Measurements from ENCODE around the gene TGIF1. TPM values are rescaled to one million over a fixed set of nuclear protein-coding genes. Genes with fewer than 3 reads are reported as not detected.
A peak's percentile ranks its signal among the peaks of the same experiment; 100 is the strongest.
"Not testable (repeated sequence)": the region's sequence is repeated elsewhere in the genome, so short reads cannot be mapped to it uniquely, and the experiment has no call there.

The TGIF1 gene
- total RNA-seq, 1 experiment from 2014 or later = 90.4 TPM

DNA sequence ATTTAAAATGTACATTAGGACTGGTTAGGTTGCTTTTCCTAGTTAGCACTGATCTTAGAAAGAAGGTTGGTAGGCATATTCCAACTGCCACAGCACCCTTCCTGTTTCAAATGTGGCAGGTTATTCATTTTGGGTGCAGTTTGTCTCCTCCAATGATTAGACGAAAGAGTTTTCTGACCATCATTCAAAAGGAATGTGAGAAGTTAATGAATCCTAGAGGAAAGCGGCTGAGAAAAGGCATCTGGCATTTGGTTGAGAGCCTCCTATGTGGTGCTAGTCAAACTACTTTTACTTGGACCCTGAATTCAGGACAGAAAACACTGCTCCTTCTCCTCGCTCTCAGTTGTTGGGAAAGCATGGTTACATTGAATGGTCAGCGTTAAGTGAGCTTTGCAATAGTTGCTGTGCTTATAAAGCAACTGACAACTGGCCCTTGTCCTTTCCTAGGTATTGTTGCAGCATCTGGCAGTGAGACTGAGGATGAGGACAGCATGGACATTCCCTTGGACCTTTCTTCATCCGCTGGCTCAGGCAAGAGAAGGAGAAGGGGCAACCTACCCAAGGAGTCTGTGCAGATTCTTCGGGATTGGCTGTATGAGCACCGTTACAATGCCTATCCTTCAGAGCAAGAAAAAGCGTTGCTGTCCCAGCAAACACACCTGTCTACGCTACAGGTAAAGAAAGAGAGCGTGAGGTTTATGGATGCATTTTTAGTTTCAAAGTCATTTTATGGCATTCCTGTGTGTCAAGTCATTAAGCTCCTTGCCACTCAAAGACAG, 6.1 kb downstream of the TGIF1 start:
- DNase-seq (ENCODE audit: low read depth) = peak; percentile 24

DNA sequence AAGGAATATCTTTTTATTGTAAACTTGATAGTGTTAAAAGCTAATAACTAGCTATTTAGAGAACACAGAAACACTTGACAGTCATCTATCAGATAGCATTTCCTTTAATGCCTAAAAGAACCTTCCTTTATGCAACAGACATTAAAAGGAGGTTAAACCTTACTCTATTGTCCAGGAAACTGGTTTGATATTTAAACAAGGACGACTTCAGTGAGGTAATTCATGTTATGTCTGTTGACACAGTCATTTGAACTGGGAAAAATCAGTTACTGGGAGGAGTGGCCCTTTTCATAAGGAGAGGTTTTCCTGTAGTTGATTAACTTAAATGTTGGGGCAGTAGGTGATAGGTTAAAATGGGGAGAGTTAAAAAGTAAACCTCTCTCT, 6.7 kb downstream of the TGIF1 start:
- DNase-seq (ENCODE audit: low read depth) = no peak

DNA sequence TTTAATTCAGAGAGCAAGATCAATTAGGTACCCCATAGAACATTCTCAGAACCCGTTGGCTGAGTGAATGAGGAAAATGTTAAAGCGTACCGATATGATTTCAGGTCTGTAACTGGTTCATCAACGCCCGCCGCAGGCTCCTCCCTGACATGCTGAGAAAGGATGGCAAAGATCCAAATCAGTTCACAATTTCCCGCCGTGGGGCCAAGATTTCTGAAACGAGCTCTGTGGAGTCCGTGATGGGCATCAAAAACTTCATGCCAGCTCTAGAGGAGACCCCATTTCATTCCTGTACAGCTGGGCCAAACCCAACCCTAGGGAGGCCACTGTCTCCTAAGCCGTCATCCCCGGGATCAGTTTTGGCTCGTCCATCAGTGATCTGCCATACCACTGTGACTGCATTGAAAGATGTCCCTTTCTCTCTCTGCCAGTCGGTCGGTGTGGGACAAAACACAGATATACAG, 7.3 kb downstream of the TGIF1 start:
- DNase-seq (ENCODE audit: low read depth) = no peak

DNA sequence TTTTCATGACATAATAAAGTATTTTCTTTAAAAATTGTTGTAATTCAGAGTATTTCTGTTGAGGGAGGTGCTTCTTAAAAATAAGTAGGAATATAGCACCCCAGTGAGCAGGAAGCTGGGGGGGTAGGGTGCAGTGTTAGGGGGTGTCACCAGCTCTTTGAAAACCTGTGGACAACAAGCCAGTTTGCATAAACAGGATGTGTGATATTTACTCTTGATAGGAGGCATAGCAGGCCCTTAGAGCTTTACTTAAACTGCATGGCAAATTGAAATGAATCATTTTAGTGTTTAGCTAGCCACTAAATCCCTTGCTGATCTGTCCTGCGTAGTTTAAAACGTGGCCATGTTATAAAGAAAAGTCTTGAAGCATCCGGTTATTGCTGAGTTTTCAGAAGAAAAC, 8.4 kb downstream of the TGIF1 start:
- peak; percentile 11 for DNase-seq (ENCODE audit: low read depth)

DNA sequence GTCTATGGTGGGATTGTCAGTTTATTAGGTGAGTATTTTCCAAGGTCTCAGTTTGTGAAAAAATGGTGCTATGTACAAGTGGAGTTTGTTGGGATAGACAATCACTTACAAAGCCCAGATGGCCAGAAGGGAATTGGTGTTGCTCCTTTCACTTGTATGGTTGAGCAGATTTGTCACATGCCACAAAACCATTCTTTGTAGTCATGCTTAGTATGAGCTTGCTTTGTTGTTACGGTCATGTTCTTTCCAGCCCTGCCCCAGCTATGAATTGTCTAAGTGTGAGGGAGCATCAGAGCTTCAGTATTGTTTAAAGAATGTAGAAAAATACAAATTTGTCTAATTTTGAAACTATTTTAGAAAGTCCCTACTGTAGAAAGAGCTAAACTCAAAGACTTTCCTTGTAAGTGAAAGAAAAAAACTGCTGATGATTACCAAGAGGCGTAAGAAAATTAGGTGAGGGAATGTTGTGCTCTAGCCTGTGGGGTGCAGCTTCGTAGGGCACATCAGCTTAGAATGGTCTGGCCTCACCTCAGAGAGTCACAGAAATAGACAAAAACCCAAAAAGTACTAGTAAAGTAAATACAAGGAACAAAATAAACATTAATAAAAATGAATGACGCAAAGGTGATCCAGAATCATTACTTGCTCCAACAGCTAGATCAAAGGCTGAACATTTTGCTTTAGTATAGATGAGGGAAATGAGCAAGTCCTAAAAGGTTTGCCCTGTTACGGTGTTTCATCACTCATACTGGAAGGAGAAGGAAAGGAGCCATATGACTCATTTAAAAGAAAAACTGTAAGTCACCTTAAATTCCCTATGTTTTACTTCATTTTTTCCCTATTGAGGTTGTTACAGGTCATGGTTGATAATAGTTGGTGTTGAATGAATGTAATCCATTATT, 9.2 kb downstream of the TGIF1 start:
- DNase-seq (ENCODE audit: low read depth) = peak; percentile 42

DNA sequence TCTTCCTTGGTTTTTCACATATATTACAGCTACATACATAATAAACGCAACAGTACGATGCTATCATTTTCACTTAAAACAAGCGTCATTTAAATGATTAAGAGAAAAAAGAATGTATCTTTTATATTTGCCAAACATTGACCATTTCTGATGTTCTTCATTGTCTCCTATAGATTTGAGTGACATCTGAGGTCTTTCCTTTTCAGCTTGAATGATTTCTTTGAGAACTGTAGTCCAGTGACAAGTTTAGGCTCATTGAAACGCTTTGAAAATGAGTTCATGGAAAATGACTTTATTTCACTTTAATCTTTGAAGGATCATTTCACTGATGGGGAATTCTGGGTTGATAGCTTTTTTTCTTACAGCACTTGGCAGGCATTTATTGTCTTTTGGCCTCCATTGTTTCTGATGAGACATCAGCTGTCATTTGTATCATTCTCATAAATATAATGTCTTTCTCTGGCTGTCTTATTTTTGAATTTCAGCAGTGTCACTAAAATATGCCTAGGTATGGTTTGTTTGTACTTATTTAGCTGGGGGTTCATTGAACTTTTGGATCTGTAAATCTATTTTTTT, 10.9 kb downstream of the TGIF1 start:
- DNase-seq (ENCODE audit: low read depth) = no peak

DNA sequence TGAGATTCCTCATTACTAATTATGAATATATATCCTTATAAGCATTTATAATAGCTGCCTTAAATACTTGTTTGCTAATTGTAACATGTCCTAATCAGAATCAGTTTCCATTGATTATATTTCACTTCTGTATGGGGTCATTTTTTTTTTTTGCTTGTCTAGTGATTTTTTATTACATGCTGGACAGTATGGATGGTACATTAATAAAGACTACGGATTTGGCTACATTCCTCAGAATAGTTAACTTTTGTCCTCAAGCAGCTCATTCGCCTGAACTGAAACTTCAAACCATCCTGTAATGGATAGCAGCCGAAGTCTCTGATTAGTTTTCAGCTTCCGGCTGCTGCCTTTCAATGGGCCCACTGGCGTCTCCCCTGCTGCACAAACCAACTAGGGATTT, 11.7 kb downstream of the TGIF1 start:
- DNase-seq (ENCODE audit: low read depth) = no peak

DNA sequence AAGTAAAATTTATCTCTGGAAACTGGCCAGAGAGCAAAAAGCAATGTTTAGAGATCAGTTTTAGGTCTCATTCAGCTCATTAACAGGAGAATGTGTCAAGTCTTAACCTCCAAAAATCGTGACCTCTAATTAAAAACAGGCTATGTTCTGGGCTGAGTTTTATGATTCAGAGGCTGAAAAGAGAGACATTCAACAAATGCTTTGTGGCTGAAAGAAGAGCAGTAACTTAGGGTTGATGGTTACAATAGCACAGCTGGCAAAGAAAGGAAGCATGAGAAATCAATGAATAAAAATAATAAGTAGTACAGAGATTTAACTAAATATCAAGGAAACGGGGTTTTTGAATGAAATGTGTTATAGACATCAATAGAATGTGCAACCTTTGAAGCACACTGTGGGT, 13.1 kb downstream of the TGIF1 start:
- DNase-seq (ENCODE audit: low read depth) = peak; percentile 38

DNA sequence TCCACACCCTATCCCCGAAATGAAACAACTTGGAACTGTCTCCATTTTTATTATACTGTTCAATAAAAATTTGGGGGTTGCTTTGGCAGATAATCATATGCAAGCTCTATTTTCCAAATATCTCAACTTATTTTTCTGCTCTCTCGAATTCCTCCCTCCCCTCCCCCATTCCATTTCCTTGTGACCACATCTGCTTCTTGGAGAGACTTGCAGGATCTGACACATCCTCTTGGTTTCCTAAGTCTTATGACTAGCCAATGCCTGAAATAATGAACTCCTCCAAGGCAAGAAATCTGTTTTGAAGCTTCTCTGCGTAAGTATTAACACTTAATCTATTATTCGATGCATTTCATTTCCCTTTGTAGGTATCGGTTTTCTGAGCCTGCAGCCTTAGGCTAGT, 16.1 kb downstream of the TGIF1 start:
- peak; percentile 75 for DNase-seq (ENCODE audit: low read depth)

DNA sequence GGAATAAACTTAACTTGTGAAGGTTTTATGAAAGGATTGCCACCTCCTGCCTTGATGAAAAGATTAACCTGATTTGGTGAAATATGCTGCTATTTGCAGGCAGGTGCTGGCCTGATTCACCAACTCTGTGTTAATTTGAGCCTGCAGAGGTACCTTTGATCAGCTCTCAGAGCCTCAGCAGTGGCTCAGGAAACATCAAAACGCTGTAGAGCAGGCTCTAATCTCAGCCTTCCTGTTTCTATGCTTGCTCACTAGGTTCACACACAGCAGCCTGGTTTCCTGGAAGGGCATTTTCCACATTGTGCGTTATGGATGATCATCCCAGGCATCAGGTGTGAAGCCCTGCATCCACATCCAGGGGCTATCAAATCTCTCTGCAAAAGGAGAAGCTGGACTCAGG, 16.9 kb downstream of the TGIF1 start:
- no peak for DNase-seq (ENCODE audit: low read depth)

DNA sequence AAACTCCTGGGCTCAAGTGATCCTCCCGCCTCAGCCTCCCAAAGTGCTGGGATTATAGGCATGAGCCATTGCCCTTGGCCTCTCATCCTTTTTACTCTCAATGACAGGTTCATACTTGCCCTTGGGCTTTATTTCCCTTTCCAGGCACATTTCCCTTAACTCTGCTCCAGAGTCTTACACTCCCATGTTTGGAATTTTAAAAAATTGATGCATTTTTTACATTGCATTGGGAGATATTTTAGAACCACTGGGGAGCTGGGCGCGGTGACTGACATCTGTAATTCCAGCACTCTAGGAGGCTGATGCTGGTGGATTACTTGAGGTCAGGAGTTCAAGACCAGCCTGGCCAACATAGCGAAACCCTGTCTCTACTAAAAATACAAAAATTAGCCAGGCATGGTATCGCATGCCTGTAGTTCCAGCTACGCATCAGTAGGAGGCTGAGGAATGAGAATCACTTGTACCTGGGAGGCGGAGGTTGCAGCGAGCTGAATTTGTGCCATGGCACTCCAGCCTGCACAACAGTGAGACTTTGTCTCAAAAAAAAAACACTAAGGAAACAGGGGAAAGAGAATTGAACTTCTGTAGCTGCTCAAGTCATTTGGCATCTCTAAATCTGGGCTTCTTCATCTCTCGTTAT, 18.2 kb downstream of the TGIF1 start:
- no peak for DNase-seq (ENCODE audit: low read depth)

DNA sequence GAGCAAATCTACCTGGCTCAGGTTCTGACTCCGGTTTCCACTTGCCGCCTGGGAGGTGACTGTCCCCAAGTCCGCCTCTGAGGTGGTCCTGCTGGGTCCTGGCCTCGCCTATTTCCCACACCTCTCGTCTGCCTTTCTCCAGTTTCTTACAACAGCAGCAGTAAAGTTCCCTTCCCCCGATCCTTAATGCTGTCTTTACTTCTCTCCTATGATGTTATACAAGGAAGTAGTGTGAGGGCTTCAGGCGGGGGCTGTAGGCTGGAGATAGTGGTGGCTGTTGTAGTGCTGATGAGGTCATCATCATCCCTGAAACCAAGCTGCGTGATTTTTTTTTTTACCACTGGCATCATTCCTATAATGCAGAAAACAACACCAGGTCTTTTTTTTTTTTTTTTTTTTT, 18.9 kb downstream of the TGIF1 start:
- no peak for DNase-seq (ENCODE audit: low read depth)

DNA sequence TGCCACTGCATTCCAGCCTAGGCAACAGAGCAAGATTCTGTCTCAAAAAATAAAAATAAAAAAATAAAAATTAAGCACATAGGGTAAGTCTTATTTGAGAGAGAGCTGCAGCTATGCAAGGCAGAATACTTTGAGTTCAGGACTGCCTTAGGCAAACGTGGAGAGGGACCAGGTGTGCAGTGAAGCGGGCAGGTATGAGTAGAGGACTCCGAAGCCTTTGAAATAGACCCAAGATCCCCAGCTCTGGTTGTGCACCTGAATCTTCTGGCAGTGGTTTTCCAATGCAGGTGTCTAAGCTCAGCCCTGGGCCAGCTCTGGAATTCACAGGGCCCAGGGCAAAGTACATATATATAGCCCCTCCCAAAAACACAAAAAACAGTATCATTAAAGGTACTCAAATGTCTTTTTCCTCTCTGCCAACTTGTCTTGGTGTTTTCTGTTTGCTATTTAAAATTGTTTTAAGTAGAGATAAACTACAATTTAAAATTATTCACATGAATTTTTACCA, 21.2 kb downstream of the TGIF1 start:
- DNase-seq (ENCODE audit: low read depth) = no peak

DNA sequence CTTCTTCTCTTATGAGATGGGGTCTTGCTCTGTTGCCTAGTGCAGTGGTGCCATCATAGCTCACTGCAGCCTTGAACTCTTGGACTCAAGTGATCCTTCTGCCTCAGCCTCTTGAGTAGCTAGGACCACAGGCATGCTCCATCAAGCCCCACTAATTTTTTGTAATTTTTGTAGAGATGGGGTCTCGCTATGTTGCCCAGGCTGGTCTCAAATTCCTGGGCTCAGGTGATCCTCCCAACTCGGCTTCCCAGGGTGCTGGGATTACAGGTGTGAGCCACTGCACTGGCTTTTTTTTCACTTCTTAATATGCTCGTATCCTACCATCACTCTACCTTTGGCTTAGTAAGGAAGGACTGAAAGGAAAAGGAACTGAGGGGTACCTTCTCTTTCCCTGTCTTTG, 22.1 kb downstream of the TGIF1 start:
- not testable (repeated sequence) for DNase-seq (ENCODE audit: low read depth)

DNA sequence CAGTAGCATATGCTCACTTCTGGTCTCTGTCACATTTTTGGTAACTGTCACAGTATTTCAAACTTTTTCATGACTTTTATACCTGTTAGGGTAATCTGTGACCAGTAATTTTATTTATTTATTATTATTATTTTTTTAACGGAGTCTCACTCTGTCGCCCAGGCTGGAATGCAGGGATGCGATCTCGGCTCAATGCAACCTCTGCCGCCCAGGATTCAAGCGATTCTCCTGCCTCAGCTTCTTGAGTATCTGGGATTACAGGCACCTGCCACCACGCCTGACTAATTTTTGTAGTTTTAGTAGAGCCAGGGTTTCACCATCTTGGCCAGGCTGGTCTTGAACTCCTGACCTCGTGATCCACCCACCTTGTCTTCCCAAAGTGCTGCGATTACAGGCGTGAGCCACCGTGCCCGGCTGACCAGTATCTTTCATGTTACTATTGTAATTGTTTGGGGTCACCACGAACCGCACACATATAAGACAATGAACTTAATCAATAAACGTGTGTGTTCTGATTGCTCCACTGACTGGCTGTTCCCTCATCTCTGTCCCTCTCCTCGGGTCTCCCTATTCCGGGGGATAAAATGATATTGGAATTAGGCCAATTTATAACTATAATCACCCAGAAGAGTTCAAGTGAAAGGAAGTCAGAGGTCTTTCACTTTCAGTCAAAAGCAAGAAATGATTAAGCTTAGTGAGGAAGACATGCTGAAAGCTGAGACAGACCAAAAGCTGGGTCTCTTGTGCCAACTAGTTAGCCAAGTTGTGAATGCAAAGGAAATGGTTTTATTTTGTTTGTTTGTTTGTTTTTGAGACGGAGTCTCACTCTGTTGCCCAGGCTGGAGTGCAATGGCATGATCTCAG, 22.9 kb downstream of the TGIF1 start:
- DNase-seq (ENCODE audit: low read depth) = no peak

DNA sequence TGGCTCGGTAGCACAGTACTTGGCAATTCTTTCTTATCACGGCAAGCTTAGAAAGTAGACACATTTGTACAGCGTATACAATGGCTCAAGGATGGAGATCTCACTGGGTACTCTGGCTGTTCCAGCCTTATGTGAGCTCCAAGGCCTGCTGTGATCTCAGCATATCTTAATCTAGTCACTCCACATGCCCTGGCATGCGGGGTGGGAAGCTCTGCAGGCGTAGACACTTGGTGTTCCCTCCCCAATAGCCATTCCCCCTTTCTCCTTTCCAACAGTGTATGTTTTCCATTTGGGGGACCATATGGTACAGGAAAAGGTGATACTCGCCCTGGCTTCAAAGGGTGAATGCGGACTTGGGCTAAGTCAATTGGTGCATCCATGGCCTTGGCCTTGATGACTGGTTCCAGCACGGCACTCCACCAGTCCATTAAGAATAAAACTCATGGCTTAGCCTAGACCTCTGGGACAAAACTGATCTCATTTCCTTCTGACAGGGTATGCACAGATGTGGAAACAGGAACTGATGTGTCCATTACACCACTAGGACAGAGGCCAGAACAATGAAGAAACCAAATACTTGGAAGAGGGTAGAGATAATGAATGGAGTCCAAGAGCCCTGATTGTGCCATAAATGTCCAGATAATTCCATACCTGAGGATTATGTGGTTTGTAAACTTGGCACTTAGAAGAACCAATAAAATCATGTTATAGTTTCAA, 28.4 kb downstream of the TGIF1 start:
- no peak for DNase-seq (ENCODE audit: low read depth)

DNA sequence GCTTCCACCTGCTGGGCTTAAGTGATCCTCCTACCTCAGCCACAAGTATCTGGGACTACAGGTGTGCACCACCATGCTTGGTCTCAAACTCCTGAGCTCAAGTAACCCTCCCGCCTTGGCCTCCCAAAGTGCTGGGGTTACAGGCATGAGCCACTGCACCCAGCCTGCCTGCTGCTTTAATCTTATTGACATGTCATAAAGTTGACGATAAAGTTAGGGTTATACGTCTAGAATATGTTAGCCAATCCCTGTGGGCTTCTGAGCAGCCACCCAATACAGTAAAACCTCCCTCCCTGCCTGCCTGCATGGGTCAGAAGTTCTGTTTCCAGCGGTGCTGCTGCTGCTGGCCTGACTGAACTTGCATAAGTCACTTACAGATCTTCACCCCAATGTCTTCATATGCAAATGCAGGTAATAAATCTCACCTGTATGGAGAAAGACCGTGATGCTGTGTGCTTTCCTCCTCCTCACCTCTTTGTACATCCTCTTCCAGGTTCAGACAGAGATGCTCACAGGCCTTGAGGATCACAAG, 30.1 kb downstream of the TGIF1 start:
- no peak for DNase-seq (ENCODE audit: low read depth)

DNA sequence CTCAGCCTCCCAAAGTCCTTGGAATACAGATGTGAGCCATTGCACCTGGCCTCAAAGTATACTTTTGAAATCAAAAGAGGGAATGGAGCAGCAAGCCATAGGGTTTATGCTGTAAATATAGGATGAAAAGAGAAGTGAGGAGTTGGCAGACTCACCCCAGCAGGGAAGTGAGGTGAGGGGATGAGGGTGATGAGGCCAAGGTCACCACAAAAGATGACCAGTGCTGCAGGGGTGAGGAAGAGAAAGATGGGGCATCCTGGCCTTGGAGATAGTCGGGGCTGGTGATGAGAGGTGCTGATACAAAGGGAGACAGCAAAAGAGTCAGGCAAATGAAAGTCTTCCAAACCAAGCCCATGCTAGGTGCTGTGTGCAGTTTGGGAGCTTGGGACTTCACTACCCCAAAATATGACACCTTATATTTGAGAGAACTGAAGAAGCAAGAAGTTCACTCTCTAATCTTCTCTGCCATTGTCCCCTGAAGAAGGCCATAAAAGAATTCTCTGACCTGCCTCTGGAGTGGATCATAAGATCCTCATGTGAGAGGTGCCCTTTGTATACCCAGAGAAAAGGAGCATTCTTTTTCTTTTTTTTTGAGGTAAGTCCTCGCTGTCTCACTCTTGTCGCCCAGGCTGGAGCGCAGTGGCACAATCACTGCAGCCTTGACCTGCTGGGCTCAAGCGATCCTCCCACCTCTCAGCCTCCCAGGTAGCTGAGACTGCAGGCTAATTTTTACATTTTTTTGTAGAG, 31.0 kb downstream of the TGIF1 start:
- no peak for DNase-seq (ENCODE audit: low read depth)

DNA sequence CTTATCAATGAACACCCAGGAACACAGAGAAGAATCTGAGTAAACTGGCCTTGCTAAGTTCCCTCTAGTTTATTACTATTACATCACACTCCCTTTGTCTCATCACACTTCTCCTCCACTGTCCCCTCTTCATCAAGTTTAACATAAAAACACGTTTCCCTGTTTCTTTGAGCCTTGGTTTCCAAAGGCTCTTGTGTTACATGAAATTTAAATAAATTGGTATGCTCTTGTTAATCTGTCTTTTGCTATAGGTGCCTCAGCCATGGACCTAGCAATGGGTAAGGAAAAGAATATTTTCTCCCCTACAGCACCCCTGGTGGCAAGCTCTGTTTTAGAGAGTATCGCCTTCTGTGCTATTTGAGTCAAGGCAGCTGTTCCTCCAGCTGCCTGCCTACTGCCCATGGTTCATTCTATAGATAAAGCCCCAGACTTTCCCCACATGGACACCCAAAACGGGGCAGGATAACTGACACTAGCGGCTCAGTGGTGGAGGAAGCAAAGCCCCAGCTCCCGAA, 31.8 kb downstream of the TGIF1 start:
- peak; percentile 25 for DNase-seq (ENCODE audit: low read depth)

All from RPMI7951 (cell line).